ENCODE measurements around the gene AANAT. TPM values are rescaled to one million over a fixed set of nuclear protein-coding genes. Genes with fewer than 3 reads are reported as not detected.

The AANAT gene
- total RNA-seq, 1 experiment from 2014 or later = not detected

- no peak for DNase-seq (ENCODE audit: low read depth)
Observed at GRCh38 chr17:76468634-76469010, 1.2 kb downstream of the AANAT start.

DNA sequence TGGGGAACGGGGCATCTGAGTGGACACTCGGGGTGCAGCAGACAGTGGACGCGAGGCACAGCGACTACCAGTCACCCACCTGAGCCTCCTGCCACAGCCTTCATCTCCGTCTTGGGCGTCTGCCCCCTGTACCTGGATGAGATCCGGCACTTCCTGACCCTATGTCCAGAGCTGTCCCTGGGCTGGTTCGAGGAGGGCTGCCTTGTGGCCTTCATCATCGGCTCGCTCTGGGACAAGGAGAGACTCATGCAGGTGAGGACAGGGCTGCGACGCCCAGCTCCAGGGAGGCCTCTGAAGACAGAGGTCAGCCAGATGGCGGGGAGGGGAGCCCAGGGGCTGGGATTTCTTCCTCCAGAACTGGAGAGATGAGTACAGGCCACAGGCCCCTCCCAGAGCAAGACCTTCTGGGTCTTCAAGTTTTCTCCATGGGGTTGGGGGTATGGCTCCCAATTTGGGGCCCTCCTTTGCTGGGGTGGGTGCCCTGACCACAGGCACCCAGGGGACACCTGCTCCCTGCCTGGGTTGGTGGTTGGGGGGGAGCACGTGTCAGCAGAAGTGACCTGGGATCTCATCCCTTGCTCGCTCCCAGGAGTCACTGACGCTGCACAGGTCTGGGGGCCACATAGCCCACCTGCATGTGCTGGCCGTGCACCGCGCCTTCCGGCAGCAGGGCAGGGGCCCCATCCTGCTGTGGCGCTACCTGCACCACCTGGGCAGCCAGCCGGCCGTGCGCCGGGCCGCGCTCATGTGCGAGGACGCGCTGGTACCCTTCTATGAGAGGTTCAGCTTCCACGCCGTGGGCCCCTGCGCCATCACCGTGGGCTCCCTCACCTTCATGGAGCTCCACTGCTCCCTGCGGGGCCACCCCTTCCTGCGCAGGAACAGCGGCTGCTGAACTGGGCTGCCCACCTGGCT lies 1.9 kb downstream of the AANAT start:
- no peak for DNase-seq (ENCODE audit: low read depth)

GRCh38 chr17:76469991-76470739 lies 2.8 kb downstream of the AANAT start:
- DNase-seq (ENCODE audit: low read depth) = no peak

GRCh38 chr17:76471498-76472257 lies 4.3 kb downstream of the AANAT start:
- DNase-seq (ENCODE audit: low read depth) = no peak

DNA sequence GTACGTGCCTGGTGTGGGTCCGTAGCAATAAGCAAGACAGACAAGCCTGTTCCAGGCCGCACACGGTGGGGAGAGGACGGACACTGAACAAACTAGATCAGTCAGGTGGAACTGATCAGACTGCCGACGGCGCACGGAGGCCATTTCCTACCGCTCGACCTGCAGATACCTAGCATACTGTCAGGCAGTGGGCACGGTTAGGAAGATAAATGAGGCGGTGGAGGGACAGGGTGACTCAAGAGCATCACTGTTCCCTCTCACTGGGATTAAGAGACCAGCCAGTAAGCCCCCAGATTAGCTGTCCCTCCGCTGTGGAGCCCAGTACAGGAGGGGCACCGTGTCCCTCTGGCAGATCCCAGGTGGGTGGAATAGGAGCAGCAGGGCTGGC lies 4.8 kb downstream of the AANAT start:
- DNase-seq (ENCODE audit: low read depth) = no peak

DNA sequence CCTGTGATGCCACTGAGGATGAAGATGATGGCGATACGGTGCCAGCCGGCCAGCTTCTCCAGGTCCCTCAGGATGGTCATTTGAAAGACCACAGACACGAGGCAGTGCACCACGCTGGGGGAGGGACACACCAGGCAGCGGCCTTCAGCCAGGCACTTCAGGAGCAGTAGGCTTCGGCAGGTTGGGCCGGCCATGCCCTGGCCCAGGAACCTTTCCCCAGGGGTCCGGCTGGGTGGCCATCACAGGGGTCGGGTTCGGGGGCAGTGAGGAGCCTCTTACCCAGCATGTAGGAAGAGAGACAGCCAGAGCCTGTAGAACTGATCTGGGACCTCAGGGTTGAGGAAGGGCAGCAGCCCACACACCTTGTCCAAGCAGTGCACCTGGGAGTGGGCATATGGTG lies 5.3 kb downstream of the AANAT start:
- no peak for DNase-seq (ENCODE audit: low read depth)

- no peak for DNase-seq (ENCODE audit: low read depth)
Observed at GRCh38 chr17:76473541-76473985, 6.2 kb downstream of the AANAT start.

DNA sequence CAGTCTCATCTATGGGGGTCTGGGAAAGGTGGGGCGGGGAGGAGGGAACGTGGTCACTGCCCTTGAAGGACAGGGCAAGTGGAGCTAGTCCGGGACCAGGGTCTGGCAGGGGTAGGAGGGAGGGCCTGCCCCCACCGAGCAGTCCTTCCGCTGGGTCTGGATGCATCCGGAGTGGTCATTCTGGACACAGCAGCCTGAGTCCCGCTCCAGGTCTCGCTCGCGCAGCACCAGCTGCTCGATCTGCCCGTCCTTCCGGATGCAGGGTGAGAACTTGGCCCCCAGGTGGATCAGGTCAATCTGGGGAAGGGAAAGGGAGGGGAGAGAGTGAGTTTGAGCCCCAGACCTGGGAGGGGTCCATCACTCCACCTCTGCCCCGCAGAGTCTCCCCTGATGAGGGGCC lies 6.8 kb downstream of the AANAT start:
- no peak for DNase-seq (ENCODE audit: low read depth)

DNA sequence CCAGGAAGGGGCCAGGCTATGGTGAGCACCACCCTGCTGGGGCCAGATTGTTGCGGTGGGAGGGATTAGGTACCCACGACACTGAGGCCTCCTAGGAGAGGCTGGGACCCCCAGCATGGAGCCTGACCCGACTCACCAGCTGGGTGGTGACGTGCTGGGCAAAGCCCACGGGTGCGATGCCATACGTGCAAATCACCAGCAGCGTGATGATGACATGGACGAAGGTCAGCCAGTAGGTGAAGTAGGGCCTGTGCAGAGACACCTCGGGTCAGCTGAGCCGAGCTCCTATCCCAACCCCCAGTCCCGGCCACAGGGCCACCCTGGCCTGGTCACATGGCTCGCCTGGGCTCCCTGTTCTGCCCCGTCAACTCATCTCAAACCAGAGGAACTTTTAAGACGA lies 7.5 kb downstream of the AANAT start:
- no peak for DNase-seq (ENCODE audit: low read depth)

DNA sequence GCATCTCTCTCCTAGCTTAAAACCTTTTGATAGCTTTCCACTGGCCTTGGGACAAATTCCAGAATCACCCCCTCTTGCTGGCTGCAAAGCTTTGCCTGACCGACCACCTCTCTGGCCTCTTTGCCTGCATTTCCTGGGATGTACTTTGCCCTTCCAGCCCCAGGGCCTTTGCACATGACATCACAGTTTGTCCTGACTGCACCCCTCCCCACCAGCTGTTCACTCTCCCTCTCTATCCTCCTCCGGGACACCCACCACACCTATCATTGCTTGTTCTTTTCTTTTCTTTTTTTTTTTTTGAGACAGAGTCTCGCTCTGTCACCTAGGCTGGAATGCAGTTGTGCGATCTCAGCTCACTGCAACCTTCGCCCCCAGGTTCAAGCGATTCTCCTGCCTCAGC lies 7.9 kb downstream of the AANAT start:
- no peak for DNase-seq (ENCODE audit: low read depth)

- no peak for DNase-seq (ENCODE audit: low read depth)
Observed at GRCh38 chr17:76476736-76477135, 9.3 kb downstream of the AANAT start.

GRCh38 chr17:76477576-76477975 lies 10.2 kb downstream of the AANAT start:
- no peak for DNase-seq (ENCODE audit: low read depth)

- no peak for DNase-seq (ENCODE audit: low read depth)
Observed at GRCh38 chr17:76478097-76478496, 10.7 kb downstream of the AANAT start.

DNA sequence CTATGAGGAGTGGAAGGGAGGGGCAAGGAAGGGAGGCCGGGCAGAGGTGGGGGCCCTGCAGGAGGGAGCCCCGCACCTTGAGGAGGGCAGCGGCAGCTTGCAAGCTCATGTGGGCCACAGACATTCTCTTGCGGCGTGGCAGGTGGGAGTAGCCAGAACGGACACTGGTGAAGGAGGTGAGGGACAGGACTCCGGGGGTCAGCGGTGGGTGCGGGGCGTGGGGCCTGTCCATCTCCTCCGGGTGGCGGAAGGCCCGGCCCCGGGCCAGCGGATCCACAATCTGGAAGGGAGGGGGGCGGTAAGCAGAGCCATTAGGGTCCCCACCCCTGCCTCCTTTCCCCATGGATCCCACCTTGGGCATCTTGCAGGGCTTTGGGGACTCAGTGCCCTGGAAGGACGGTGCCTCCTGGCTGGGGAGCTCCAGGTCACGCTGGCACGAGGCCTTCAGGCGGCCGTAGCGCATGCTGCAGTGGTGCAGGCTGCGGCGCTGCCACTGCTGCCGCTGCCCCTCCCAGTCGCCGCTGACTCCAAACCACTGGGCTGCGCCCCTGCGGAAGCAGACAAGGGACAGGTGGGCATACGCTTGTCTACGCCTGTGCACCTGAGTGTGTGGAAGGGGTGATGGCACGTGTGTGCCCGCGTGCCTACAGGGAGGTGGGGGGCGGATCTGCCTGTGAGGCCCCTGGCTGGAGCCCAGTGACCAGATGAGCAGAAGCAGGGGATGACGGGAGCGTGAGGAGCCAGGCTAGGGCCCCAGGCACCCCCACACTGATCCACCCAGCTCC lies 11.5 kb downstream of the AANAT start:
- no peak for DNase-seq (ENCODE audit: low read depth)

- no peak for DNase-seq (ENCODE audit: low read depth)
Observed at GRCh38 chr17:76479515-76480060, 12.2 kb downstream of the AANAT start.

- DNase-seq (ENCODE audit: low read depth) = no peak
Observed at GRCh38 chr17:76480632-76481031, 13.2 kb downstream of the AANAT start.

DNA sequence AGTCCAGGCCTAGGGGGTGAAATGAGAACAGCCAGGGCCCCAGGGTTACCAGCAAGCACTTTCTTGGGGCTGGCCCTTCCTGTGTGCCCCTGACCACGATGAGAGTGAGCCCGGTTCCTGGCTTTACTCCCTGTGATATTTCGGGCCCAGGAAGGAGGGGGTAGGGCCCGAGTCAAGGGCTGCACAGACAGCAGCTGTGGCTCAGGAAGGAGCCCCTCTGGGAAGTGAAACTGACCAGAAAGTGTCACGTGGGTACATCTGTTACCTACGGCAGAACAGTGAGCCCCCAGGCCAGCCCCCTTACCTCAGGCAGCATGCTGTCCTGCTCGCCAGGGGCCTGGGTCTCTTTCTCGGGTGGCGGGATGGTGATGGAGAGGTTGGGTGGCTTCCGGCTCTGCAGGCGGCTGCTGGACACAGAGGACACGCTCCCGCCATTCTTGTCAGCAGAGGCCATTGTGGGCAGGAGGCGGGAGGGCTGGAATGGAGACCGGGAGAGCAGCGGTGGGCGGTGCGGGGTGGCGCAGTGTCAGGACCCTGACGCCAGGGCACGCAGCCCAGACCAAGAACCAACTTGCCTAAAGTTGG lies 13.8 kb downstream of the AANAT start:
- DNase-seq (ENCODE audit: low read depth) = no peak

DNA sequence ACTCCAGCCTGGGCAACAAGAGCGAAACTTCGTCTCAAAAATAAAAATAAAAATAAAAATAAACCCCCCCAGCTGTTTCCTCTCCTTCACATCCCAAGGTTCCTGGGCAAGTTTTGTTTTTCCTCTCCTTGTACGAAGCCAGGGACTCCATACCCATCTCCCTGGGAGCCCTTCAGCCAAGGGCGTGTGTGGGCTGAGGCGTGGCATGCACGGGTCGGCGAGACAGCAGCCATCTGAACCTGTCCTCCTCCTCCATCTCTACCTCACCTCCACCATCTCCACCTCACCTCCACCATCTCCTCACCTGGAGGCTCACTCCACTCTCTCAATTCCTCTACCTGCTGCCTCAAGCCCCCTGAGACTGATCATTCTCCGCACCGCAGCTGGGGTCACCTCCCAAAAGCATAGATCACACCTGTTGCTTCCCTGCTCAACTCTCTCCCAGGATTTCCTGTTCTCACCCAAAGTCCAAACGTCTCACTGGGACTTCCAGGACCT lies 16.9 kb downstream of the AANAT start:
- no peak for DNase-seq (ENCODE audit: low read depth)

DNA sequence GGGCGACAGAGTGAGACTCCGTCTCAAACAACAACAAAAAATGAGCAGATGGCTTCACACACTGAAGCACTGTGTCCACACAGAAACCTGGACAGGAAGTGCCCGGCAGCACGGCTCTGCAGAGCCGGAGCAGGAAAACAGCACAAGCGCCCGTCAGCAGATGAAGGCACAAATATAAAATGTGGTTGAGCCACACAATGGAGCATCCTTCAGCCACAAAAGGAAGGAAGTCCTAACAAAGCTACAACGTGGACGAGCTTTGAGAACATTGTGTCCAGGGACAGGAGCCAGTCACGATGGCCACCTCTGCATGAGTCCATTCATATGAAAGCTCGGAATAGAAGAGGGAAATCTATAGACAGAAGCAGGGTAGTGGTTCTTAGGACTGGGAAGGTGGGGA lies 18.2 kb downstream of the AANAT start:
- DNase-seq (ENCODE audit: low read depth) = no peak

GRCh38 chr17:76487451-76488192 lies 20.2 kb downstream of the AANAT start:
- no peak for DNase-seq (ENCODE audit: low read depth)
